GM10248 (cell line): ENCODE data around the gene CCN6.
A peak's percentile ranks its signal among the peaks of the same experiment; 100 is the strongest.

Experiments used
- CTCF ChIA-PET: fragments of 300-600 bp; sonication (Branson Sonifier 250); formaldehyde crosslinking; extraction: SDS; loops from one replicate; lab custom pipeline; 2021; ENCODE audit warnings: antibody characterized with exemption; lab: Yijun Ruan, JAX
- POLR2A ChIA-PET: fragments of 350-650 bp; sonication (Branson Sonifier 250); formaldehyde crosslinking; extraction: SDS; loops from one replicate; lab custom pipeline; 2020; ENCODE audit warnings: antibody characterized with exemption; lab: Yijun Ruan, JAX
- DNase-seq: peaks from one replicate; pipeline ENCODE4 v3.0.0; 2012; ENCODE audit errors: extremely low spot score
- CTCF ChIP-seq: IDR thresholded peaks from 2 replicates; pipeline ENCODE4 v1.5.1; 2012; ENCODE audit warnings: mild to moderate bottlenecking, low read depth; ENCODE audit errors: extremely low read depth, missing control alignments, control extremely low read depth

The CCN6 gene

GRCh38 chr6:112026933-112027332 lies 27.0 kb upstream of the CCN6 start:
- no peak for DNase-seq
- ChIA-PET POLR2A (no interaction called here), CTCF (interaction anchor here (1.0 to 4.3 kb wide), 8 partner anchors 10 to 317 kb away, joined by 3 to 52 read pairs (median 10); no protein-coding TSS in a partner anchor)
- no peak for TF ChIP-seq CTCF

GRCh38 chr6:112027942-112028674 lies 25.8 kb upstream of the CCN6 start:
- no peak for TF ChIP-seq CTCF
- POLR2A ChIA-PET, result no interaction called here
- CTCF ChIA-PET, result interaction anchor here (0.9 to 4.3 kb wide), 27 partner anchors 8 to 1345 kb away, joined by 3 to 52 read pairs (median 4); partner anchors contain the start of genes FAM229B and TUBE1
- no peak for DNase-seq

- peak; percentile 60 for DNase-seq
- ChIA-PET POLR2A (no interaction called here), CTCF (interaction anchor here (0.8 to 4.3 kb wide), 27 partner anchors 9 to 1346 kb away, joined by 3 to 52 read pairs (median 4); partner anchors contain the start of genes FAM229B and TUBE1)
- TF ChIP-seq CTCF, result peak; percentile 75
These were observed 24.7 kb upstream of the CCN6 start for GRCh38 chr6:112029045-112029822.

- no peak for TF ChIP-seq CTCF
- ChIA-PET CTCF (interaction anchor here (4.8 kb wide), 1 partner anchor 12 kb away, joined by 34 read pairs; no protein-coding TSS in a partner anchor), POLR2A (no interaction called here)
- no peak for DNase-seq
These were observed 23.5 kb upstream of the CCN6 start for GRCh38 chr6:112030206-112030960.

GRCh38 chr6:112030961-112031660 lies 22.8 kb upstream of the CCN6 start:
- TF ChIP-seq CTCF, result no peak
- CTCF ChIA-PET, result interaction anchor here (4.8 kb wide), 1 partner anchor 12 kb away, joined by 34 read pairs; no protein-coding TSS in a partner anchor
- POLR2A ChIA-PET, result no interaction called here
- DNase-seq, result no peak

GRCh38 chr6:112031960-112032359 lies 21.9 kb upstream of the CCN6 start:
- no peak for DNase-seq
- ChIA-PET POLR2A (no interaction called here), CTCF (interaction anchor here (1.2 to 4.8 kb wide), 2 partner anchors 8 to 11 kb away, joined by 3 to 34 read pairs; no protein-coding TSS in a partner anchor)
- TF ChIP-seq CTCF, result no peak
